OCI-M2 (cell line): Measurements from ENCODE around the gene SERPINE2.

Experiments used
- DNase-seq: peaks from one replicate; lab custom pipeline; 2025; ENCODE audit not compliant: unreplicated experiment; lab: John Stamatoyannopoulos, UW

The SERPINE2 gene, protein sequence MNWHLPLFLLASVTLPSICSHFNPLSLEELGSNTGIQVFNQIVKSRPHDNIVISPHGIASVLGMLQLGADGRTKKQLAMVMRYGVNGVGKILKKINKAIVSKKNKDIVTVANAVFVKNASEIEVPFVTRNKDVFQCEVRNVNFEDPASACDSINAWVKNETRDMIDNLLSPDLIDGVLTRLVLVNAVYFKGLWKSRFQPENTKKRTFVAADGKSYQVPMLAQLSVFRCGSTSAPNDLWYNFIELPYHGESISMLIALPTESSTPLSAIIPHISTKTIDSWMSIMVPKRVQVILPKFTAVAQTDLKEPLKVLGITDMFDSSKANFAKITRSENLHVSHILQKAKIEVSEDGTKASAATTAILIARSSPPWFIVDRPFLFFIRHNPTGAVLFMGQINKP

DNA sequence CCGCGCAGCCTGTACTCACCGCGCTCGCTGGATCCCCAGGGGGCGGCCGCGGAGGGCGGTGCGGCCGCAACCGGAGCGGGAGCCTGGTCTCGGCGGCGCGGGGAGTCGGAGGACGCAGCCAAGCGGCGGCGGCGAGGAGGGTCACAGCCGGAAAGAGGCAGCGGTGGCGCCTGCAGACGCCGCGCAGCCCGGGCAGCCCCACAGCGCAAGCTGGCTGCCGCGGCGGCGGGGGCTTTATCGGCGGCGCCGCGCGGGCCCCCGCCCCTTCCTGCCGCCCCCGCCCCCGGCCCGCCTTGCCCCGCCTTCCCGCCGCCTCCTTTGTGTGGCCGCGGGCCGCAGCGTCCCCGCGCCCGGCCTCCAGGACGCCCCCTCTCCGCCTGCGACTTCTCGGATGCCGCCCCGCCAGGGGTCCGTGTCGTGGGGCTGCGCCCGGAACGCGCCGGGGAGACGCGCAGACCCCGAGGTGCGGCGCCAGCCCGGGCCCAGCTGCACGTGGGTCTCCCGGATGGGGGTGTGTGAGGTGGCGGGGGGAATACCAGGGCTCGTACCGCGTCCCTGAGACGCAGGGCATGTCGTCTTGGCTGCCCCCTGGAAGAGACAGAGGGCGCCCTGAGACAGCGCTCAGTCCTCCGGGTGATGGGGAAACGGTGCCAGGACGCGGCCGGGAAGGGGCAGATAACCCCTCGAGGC is at the start of gene SERPINE2:
TSS of gene SERPINE2 (minus strand) at position 207 of the 690 bp plus-strand sequence. CDS start 37,386 bp downstream, outside the sequence.
- no peak for DNase-seq

DNA sequence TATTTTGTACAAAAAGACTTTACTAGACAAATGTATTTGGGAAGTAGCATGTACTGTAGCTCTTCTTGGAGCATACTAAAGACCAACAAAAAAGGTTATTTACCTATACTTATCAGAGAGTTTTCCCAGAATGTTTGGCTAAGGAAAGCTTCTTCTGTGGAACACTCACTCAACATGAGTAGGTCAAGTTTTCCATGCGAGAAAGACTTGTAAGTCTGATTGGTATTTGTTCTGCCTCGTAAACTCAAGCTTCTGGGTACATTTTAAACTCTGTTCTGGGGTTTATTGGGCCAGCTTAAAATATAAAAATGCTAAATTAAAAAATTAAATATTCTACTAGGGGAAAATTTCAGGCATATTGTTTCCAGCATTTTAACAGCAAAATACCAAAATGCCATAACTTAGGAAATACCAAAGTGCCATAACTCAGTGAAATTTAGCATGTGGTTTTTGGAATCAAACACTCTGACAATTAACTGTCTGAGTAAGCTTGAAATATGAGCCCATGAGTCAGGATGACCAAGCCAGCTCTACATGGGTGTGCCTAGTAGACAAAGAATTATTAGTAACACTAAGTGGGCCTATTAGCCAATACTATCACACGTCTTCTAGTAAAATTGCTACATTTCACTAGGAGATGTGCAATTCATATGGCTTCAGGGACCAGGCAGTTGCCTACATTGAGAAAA is 47.3 kb upstream of the SERPINE2 start:
- DNase-seq, result no peak

DNA sequence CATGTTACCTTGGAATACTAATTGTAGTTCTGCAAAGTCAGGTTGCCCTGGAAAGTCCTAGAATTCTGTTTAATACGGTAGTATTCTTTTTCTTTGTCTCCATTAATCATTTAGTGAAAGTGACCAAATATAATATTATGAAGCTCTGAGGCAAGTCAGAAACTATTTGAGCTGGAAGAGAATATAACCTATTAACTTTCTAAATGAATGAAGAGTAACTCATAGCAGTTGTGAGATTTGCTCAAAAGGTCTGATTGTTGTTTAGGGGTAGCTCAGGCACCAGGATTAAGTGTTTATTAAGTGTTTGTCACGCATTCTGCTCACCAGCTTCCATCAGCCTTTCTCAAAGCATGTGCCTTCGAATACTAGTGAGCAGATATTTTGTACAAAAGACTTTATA is 46.7 kb upstream of the SERPINE2 start:
- no peak for DNase-seq

DNA sequence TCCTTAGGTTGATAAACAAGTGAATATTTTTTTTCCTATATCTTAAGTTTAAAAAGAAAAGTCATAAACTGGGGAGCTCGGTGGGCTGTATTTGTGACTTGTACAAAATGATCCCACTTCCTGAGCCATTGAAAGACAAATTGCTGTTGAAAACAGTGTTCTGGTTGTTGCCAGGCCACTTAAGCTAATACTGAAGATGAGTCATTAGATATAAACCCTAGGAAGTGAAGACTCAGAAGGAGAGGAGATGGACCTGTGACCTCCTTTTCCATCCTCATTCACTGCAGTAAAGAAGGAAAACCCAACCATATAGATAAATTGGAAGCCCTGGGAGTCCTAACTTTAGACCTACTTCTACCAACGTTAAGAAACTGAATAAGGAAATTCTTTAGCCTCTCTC is 46.2 kb upstream of the SERPINE2 start:
- DNase-seq, result no peak

DNA sequence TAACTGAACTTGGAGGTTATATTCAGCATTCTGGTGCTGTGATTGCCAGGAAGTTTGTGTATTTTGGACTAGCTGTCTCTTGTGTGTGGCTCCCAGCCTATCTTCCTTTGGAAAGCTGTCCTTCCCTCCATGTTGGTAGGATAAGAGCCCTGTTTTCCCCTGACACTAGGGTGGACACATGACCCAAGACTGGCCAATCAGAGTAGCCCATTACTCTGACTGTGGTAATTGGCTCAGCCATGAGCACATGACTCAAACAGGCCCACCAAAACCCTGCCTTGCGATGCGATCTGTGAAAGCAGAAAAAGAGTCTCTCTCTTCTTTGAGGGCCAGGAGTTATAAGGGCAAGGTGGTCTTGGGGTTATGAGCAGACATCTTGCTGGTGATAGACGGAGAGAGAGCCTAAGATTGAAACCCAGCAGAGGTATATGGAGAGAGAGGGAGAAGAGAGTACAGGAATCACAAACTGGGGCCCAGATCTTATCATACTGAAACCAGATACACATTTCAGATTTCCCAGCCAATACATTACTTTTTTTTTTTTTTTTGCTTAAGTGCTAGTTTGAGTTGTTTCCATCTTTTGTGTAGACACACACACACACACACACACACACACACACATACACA is 45.3 kb upstream of the SERPINE2 start:
- no peak for DNase-seq

DNA sequence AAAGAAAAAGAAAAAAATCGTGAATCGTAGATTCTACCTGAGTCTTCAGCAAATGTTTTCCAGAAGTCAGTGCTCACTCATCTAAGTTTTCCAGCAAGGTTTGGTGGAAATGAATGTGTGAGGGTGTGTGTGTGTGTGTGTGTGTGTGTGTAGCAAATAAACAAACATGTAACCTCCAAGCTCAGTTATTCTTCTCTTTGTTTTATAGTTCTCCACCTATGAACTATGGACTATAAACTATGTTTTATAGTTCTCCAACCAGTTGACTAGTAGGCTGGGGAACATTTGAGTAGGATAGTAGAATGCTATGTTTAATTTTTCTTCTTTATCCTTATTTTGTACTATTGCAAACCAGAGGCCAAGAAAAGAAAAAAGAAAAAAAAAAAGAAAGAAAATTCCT is 44.6 kb upstream of the SERPINE2 start:
- DNase-seq, result no peak

DNA sequence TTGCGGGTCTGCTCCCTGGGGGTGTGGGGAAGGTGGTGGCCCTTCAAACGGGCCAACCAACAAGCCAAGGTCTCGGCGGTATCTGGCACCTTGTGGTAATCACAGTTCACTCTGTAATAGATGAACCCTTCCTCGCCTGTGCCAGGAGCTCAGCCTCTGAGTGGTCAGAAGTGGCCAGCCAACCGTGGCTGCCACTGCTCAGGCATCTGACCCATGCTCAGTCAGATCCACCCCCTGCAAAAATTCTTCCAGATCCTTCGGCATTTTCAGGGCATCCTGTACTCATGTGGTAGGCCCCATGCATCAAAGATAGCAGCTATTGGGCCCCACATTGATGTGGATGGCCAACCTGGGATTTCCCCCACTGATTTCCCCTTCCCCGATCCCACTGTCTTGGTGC is 39.6 kb upstream of the SERPINE2 start:
- DNase-seq, result no peak

DNA sequence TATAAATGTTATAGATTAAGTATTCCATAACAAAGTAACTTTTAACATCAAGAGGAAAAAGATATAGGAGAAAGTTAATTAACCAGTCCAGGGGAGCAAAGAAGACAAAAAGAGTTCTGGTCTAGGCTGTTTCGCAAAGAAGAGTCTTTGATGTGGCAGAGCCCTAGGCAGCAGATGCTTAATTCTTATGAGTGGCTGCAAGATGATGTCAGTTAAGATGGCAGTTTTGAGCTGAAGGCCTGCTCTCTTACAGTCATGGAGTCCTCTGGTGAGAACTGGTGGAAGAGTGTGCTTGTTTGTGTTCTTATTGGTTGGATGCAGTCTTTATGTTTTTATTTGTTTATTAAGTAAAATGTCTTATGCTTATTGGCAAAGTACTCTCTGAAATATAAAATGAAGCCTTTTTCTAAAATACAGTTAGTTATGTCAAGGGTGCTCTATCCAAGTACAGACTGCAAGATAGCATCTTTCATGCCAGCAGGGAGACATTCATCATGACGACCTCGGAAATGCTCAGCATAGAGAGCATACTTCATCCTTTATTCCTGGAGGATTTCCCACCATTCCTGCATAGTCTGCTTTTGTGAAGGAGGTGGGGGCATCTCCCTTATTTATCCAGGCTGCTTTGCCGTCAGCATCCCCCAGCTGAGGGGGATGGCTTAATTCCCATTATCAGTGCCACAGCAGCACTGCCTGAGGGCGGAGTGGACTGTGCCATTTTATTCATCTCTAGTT is 38.9 kb upstream of the SERPINE2 start:
- no peak for DNase-seq

DNA sequence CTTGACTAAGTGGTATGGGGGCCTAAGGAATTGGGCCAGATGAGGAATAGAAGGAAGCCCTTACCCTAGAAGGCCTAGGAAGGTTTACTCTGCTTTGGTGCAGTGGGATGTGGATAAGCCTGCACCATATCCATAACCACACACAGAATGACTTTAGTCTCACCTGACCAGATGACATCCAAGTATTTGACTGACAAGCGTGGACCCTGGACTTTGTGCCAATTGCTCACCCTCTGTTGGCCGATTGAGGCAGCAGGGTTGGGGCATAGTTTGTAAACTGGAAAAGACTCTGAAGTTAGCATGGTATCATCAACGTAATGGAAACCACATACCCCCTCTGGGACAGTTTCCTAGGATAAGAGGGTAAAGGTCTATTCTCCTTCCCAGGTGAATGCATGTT is 36.5 kb upstream of the SERPINE2 start:
- no peak for DNase-seq

DNA sequence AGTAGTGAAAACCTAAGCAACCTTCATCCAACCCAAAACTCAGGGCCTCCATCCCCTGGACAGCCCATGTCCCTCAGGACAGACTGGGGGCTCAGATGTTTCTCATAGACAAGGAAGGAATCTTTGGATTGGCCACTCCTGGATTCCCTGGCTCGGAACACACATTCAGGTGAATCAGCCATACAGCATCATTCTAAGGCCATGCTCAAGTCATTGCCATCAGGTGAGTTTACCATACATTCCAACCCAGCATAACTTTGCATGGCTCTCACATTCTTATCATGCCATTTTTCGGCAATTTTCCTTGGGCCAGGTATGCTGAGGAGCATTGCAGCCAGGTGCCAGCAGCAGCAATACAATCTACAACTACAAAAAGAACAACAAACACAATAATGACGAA is 34.6 kb upstream of the SERPINE2 start:
- no peak for DNase-seq

DNA sequence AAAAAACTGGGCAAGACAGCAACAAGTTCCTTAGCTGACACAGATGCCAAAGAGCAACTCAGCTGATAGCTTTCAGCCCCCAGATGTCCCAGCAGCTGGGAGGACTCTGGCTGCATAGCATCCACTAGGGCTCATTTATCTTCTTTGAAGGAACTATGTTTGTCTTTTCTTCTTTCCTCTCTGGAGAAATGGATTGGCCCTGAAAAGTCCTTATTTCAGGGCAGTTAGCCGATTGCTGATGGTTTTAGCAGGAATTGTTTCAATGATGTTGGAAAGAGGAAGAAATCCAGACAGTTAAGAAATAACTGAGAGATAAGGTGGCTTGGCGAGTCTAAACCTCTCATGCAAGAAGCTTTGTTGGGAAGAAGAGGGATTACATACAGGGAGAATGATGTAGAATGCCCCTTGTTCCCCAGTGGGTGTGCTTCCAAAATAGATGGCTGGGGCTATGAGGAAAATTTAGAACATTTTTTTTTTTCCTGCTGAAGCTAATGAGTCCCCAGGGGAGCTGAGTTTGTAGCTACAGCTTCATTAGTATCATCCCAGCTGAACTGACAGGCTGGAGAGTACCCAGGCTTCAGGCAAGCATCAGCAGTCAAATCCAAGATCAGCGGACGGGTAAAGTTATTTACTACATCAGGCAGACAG is 33.6 kb upstream of the SERPINE2 start:
- DNase-seq, result no peak

DNA sequence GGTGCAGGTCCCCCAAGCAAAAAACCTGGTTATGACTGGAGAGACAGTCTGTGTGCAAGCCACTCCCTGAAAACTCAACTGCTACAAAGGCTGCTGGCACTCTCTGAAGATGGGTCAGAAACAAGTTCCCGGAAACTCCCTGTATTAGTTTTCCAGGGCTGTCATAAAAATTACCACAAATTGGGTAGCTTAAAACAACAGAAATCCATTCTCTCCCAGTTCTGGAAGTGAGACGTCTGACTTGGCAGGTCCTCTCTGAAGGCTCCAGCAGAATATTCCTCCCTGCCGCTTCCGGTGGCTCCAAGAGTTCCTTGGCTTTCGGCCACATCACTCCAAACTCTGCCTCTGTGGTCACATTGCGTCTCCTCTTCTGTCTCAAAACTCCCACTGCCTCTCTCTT is 30.1 kb upstream of the SERPINE2 start:
- no peak for DNase-seq

DNA sequence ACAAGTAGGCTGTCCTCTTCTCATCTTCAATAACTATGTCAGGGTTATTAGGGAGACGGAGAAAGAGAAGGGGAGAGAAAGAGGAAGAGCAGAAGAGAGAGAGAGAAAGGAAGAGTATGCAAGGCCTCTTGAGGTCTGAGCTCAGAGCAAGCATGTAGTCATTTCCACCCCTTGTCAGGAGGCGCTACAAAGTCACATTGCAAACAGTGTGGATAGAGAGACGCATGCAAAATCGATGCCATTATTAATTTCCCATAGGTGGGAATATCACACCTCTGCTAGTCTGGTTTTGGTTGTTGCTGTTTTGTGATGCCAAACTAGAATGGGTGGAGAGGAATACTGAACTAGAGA is 24.2 kb upstream of the SERPINE2 start:
- DNase-seq, result no peak

DNA sequence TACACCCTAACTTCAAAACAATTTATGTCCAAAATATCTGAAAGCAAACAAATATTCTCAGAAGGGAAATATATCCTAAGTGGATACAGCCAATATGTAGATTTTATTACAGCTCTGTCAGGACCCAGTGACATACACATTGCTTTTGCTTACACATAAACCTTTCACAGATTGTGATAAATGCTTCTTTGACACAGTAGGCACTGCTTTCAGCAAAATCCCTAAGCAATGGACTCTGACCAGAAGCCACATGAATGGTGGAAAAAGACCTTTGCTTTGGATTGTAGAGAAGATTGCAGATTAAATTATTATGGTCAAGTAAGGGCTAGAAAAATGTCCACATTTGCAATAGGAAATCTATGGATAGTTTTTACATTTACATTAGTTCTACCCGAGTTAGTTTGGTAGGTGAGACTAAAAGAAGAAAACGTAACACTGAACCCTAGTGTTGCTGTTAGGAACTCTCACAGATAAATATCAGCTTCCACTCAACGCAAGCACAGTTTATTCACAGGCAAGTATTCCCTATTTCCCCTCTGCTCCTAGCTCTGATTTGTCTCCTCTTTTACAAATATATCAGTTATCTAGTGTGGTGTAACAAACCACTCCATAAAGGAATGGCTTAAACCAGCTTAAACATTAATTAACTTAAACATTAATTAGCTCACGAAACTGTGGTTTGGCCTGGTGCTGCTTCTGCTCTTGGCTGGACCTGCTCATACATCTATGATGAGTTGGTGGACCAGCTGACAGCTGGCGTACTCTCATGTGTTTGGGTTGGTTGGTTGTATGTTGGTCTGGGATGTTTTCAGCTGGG is 23.6 kb upstream of the SERPINE2 start:
- no peak for DNase-seq

DNA sequence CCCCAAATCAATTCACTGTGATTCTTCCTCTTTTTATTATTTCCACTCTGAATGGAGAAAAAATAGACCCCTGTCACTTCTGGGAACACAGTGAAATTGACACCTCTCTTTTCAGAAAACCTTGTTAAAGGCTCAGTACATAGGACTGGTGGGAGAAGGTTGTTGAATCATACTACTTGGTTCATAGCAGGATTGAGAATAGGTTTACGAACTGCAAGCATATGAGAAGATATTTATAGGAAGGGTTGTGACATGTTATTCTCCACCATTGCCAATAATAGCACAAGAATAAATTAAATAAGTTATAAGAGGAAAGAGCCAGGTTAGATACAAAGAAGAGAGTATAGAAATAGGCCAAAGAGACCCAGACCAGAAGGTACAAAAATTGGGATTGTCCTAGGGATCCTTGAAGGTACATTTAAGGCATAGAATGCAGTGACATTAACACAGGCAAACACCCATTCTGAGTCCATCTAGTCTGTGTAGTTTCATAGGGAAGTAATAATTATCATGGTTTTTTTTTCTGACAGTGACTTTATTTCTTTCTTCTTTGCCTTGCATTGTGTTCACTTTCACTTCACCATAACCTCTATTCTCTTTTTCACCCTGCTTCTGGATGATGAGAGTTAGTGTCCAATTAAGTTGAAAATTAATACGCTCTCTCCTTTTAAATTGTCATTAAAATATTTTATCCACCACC is 21.8 kb upstream of the SERPINE2 start:
- no peak for DNase-seq

DNA sequence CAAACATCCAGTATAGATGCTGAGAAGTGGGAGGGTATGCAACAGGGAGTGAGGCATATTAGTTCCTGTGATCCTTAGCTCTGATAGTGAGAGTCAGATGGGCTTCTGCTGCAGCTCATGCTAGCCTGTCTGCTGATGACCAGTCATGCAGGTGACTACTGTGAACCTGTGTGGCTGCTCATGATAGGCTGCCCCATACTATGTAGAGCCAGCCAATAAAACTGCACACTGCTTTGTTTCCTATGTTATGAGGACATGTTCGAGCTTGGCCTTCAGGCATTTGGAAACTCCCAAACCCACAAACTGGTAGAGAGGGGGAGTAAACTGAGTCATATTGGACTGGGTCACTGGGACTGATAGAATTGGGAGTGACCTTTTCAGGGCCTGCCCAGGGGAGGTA is 20.1 kb upstream of the SERPINE2 start:
- DNase-seq, result no peak

DNA sequence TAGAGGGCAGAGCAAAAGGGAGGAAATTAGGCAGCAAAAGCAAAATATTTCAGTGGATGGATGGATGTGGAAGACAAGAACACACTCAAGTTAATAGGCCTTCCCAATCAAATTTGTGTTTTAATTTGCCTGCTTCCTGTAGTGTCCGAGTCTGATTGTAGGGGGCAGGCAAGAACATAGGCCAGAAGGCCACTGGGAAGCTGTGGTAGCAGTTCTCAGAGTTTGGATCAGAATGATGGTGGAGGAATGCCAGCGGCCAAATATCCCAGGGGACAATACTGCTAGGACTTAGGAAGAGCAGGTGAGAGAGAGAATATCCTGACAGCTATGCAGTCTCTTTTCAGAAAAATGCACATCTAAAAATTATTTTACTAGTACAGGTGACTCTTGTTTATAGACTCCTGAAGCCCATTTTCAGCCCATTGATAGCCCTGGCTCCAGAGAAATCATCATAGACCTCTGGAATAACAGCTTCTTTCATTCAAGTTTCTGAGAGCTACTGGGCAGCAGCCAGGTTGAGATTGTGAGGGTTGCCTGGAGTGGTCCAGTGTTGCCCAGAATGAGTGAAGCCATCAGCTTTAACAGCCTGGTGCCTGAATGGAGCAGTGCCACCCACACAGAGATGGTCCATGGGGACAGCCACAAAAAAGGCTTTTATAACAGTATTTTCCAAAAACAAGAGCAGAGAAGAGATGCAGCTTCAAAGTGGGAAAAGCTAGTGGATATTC is 19.1 kb upstream of the SERPINE2 start:
- DNase-seq, result no peak

DNA sequence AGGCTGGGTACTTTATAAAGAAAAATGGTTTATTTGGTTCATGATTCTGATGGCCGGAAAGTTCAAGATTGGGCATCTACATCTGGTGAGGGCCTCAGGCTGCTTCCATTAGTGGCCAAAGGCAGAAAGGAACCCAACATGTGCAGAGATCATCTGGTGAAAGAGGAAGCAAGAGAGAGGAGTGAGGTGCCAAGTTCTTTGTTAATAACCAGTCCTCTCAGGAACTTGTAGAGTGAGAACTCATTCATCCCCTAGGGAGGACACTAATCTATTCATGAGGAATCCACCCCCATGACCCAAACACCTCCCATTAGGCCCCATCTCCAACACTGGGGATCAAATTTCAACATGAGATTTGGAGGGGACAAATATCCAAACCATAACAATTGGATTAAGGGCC is 17.8 kb upstream of the SERPINE2 start:
- no peak for DNase-seq
